LNCAP (cell line): Measurements from ENCODE around the gene MTHFD1L.

ENCODE experiments used
- TF ChIP-seq, protein P1 (sequence below): fragments of 450-650 bp; IDR thresholded peaks from 2 replicates; pipeline ENCODE4 v1.5.1; 2017; ENCODE audit warnings: mild to moderate bottlenecking

Gene MTHFD1L

DNA sequence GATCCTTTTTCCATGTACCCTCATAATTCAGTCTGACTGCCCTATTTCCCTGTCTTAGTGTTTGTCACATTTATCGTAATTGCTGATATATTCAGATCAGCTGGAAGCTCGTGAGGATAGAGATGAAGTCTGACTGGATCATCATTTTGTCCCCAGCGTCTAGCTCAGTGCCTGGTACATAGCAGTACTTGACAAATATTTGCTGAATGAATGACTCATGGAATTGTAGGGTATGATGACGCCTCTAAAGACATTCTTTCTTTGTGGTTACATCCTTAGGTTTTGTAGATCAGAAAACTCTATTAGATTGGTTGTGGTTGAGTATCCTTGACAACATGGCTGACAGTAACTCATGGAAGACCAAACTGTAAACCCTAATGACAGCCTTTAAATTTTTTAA lies 68.9 kb downstream of the MTHFD1L start:
- TF ChIP-seq, protein P1, sequence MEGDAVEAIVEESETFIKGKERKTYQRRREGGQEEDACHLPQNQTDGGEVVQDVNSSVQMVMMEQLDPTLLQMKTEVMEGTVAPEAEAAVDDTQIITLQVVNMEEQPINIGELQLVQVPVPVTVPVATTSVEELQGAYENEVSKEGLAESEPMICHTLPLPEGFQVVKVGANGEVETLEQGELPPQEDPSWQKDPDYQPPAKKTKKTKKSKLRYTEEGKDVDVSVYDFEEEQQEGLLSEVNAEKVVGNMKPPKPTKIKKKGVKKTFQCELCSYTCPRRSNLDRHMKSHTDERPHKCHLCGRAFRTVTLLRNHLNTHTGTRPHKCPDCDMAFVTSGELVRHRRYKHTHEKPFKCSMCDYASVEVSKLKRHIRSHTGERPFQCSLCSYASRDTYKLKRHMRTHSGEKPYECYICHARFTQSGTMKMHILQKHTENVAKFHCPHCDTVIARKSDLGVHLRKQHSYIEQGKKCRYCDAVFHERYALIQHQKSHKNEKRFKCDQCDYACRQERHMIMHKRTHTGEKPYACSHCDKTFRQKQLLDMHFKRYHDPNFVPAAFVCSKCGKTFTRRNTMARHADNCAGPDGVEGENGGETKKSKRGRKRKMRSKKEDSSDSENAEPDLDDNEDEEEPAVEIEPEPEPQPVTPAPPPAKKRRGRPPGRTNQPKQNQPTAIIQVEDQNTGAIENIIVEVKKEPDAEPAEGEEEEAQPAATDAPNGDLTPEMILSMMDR, result no peak

DNA sequence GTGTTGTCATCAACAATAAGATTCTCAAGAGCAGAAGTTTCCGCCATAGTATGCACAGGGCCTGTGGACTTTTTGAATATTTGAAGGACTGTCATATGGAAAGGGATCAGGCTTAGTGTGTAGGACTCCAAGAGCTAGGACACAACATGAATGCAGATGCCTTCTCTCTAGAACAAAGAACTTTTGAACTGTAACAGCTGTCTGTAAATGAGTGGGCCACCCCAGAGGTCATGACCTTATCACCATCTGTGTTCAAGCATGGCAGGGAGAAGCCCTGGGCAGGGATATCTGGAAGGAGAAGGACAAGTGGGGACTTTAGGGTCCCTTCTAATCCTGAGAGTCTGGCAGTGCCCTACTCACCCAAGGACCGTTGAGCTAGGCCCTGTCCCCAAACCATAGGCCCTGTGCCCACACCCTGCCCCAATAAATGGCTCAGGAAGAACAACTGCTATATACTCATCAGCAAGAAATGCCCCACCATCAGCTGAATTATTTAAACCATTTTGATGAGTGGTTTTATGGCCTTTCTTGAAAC lies 70.6 kb downstream of the MTHFD1L start:
- TF ChIP-seq, protein P1, result no peak

DNA sequence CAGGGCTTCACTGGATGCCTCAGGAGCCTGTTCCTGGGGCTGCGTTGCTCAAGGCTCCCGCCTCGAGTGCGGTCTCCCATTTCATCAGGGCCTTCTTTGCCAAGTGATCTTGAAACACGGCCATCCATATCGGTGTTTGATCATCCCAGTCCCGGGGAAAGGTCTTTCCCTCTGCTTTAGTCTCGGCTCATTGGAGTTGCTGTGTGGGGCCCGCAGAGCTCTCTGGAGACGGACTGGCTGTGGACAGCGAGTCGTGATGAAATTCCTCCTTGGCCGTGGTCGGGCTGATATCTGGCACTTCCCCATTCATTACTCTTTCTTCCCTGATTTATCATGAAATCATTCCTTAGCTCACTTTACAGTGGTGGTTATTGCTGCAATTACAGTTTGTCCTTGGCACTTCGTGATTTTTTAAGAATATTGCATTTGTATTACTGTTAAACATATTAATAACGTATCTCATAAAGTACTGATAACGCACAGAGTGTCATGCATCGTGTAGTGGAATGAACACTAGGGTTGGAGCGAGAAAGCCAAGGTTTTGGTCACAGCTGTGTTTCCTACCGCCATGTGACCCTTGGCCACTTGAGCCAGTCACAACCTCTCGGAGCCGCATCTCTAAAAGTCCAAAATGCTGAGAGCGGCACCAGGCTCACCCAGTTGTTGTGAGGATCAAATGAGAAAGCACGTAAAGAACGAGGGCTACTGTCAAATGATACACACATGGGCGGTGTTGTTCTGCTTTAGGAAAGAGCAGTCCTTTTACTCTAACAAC lies 71.8 kb downstream of the MTHFD1L start:
- TF ChIP-seq, protein P1, result no peak

DNA sequence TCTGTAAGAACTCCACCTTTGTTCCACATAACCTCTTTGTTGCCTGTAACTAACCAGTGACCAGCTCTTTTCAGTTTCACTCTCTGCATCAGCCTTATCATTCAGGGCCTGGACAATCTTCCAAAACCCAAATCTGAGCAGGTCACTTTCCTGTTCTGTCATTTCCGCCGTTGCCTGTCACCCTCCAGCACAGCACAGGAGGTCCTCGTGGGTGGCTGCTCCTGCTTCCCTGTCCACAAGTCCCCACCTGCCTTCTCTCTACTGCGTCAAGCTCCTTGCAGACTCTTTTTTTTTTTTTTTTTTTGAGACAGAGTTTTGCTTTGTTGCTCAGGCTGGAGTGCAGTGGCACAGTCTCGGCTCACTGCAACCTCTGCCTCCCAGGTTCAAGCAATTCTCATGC lies 73.9 kb downstream of the MTHFD1L start:
- TF ChIP-seq, protein P1, result no peak

DNA sequence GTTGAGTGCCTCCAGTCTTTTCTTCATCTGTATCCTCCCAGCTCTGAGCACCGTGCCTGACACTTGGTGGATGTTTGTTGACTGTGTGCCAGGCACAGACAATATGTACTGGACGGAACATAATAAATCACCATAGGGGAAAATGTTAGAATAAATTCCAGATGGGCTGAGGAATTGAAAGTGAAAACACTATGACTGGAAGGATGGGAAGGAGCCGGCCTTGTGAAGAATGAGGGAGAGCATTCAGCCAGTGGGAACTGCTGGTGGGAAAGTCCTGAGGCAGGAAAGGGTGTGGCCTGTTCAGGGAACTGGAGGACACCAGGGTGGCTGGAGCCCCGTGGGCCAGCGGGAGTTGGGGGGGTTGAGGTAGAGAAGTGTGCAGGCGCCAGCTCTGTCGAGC lies 75.4 kb downstream of the MTHFD1L start:
- TF ChIP-seq, protein P1, result no peak

DNA sequence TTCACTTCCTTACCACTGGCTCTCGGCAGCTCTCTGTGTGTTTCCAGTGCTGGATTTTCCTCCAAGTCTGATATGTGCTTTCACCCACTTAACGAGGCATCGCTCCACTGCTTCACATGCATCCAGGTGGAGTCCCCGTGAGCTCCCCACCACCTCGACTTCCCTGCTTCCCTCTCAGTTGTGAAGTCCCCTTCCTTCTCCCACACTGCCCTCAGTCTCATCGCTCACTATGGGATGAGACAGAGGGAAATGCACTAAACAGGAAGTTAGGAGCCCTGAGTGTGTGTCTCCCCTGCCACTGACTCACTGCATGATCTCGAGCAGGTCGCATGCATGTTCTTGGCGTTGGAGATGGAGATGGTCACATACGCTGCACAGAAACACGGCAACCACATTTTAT lies 84.0 kb downstream of the MTHFD1L start:
- TF ChIP-seq, protein P1, result no peak

DNA sequence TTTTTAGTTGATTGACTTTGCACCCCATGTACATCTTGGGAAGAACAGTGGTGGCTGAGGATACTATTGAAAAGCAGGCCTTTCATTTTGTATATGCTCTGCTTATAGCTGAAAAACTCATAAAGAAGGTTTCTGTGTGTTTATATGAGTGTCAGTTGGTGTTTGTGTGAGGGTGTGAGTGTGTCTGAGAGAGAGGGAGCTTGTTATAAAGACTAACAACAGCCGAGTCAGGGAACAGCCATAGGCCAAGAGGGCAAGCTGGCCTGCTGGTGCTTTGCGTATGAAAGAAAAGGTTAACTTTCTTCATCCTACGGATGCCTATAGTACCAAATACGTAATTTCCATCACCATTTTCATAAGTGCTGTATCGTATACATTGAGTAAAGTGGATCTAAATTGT lies 88.3 kb downstream of the MTHFD1L start:
- TF ChIP-seq, protein P1, result no peak
